SK-N-SH (cell line): ENCODE results near the gene TPST2. TPM values are rescaled to one million over a fixed set of nuclear protein-coding genes. Genes with fewer than 3 reads are reported as not detected.

ENCODE experiments used
- CTCF ChIA-PET: fragments of 300-600, 350-600 bp; formaldehyde crosslinking; extraction: SDS; loops from one replicate; lab custom pipeline; 2021; lab: Yijun Ruan, JAX
- POLR2A ChIA-PET: fragments of 350-600 bp; sonication (Branson Sonifier 250); formaldehyde crosslinking; extraction: SDS; loops from one replicate; lab custom pipeline; 2020; ENCODE audit warnings: antibody characterized with exemption, inconsistent platforms; lab: Yijun Ruan, JAX
- DNase-seq: peaks from one replicate; pipeline ENCODE4 v3.0.0; 2012
- H2AFZ ChIP-seq: fragments of 200-600 bp; sonication (generic); 2 replicates; pipeline ENCODE4 v1.8.1; 2016; ENCODE audit warnings: antibody characterized with exemption, mild to moderate bottlenecking, low read depth
- H3F3A ChIP-seq: fragments of 200-600 bp; sonication (generic); replicated peaks from 2 replicates; pipeline ENCODE3; 2016; ENCODE audit warnings: antibody characterized with exemption, mild to moderate bottlenecking; ENCODE audit not compliant: insufficient read depth
- H3K27ac ChIP-seq, 2 experiments: fragments of 200-500 bp in 1 of 2; fragments of 200-600 bp in 1 of 2; sonication (Bioruptor generic) in 1 of 2; sonication (generic), shearing (Covaris generic) in 1 of 2; 2 replicates each; pipeline versions ENCODE4 v1.5.1 to v1.6.1; 2014 to 2016; ENCODE audit warnings: low read depth in 2 of 2, inconsistent platforms in 1 of 2, low read length in 1 of 2, mild to moderate bottlenecking in 1 of 2, mixed read lengths in 1 of 2
- H3K27me3 ChIP-seq: fragments of 200-600 bp; sonication (generic), shearing (Covaris generic); 2 replicates; pipeline ENCODE4 v1.6.1; 2016; ENCODE audit warnings: mixed run types; ENCODE audit not compliant: insufficient read depth
- H3K36me3 ChIP-seq, 2 experiments: fragments of 200-500 bp in 1 of 2; fragments of 200-600 bp in 1 of 2; sonication (Bioruptor generic) in 1 of 2; sonication (generic) in 1 of 2; replicated peaks in 1 of 2; 2 replicates each; pipeline versions ENCODE3 to v1.5.1; 2014 to 2016; ENCODE audit warnings: low read length in 1 of 2, mild to moderate bottlenecking in 1 of 2; ENCODE audit not compliant: insufficient read depth in 2 of 2, control insufficient read depth in 1 of 2
- H3K4me1 ChIP-seq, 2 experiments: fragments of 200-500 bp in 1 of 2; fragments of 200-600 bp in 1 of 2; sonication (Bioruptor generic) in 1 of 2; sonication (generic), shearing (Covaris generic) in 1 of 2; 2 replicates each; pipeline versions ENCODE4 v1.5.1 to v1.6.1; 2014 to 2016; ENCODE audit warnings: low read depth in 1 of 2, low read length in 1 of 2, mixed run types in 1 of 2; ENCODE audit not compliant: insufficient read depth in 2 of 2, control insufficient read depth in 1 of 2
- H3K4me2 ChIP-seq: fragments of 200-600 bp; sonication (generic), shearing (Covaris generic); 2 replicates; pipeline ENCODE4 v1.6.1; 2017; ENCODE audit warnings: mixed run types
- H3K4me3 ChIP-seq, 2 experiments: fragments of 200-500 bp in 1 of 2; fragments of 200-600 bp in 1 of 2; sonication (Bioruptor generic) in 1 of 2; sonication (generic), shearing (Covaris generic) in 1 of 2; 2 replicates each; pipeline versions ENCODE4 v1.5.1 to v1.8.1; 2014 to 2016; ENCODE audit warnings: low read depth in 2 of 2, inconsistent platforms in 1 of 2, low read length in 1 of 2, mild to moderate bottlenecking in 1 of 2, mixed read lengths in 1 of 2, moderate library complexity in 1 of 2
- H3K79me2 ChIP-seq: fragments of 200-600 bp; sonication (generic); 2 replicates; pipeline ENCODE4 v1.8.1; 2017; ENCODE audit warnings: mild to moderate bottlenecking; ENCODE audit not compliant: insufficient read depth
- H3K9ac ChIP-seq: fragments of 200-600 bp; sonication (generic); 2 replicates; pipeline ENCODE4 v1.6.1; 2017; ENCODE audit warnings: mixed run types
- H3K9me2 ChIP-seq: fragments of 200-600 bp; sonication (generic); 2 replicates; pipeline ENCODE4 v1.6.1; 2017; ENCODE audit warnings: mixed run types
- H3K9me3 ChIP-seq: fragments of 200-600 bp; sonication (generic); 2 replicates; pipeline ENCODE4 v1.6.1; 2017; ENCODE audit warnings: mixed run types, mild to moderate bottlenecking, moderate library complexity
- H4K20me1 ChIP-seq: fragments of 200-600 bp; sonication (generic); 2 replicates; pipeline ENCODE4 v1.6.1; 2017; ENCODE audit warnings: mild to moderate bottlenecking, mixed run types; ENCODE audit not compliant: insufficient read depth
- CHD2 ChIP-seq: fragments of 150-350 bp; IDR thresholded peaks from 2 replicates; pipeline ENCODE4 v1.6.1; 2018; ENCODE audit warnings: low read length; ENCODE audit not compliant: partially characterized antibody
- ELF1 ChIP-seq: IDR thresholded peaks from 2 replicates; pipeline ENCODE4 v1.4.0; 2012
- EZH2phosphoT487 ChIP-seq: fragments of 200-600 bp; sonication (generic); IDR thresholded peaks from 2 replicates; pipeline ENCODE4 v1.6.1; 2017; ENCODE audit warnings: low read depth, mixed run types, mild to moderate bottlenecking, antibody characterized with exemption, moderate library complexity, borderline replicate concordance
- FOXM1 ChIP-seq: IDR thresholded peaks from 2 replicates; pipeline ENCODE4 v1.4.0; 2012; ENCODE audit warnings: low read depth, mild to moderate bottlenecking
- GABPA ChIP-seq: IDR thresholded peaks from 2 replicates; pipeline ENCODE4 v1.4.0; 2012; ENCODE audit warnings: low read depth, mild to moderate bottlenecking
- GATA2 ChIP-seq: sonication (generic); formaldehyde crosslinking; IDR thresholded peaks from 2 replicates; pipeline ENCODE4 v1.5.0; 2020; ENCODE audit warnings: mild to moderate bottlenecking, missing genetic modification reagents
- MEF2A ChIP-seq: IDR thresholded peaks from 2 replicates; pipeline ENCODE4 v1.4.0; 2012; ENCODE audit warnings: low read depth, borderline replicate concordance
- MXI1 ChIP-seq: IDR thresholded peaks from 2 replicates; pipeline ENCODE4 v1.6.1; 2012; ENCODE audit warnings: mild to moderate bottlenecking, low read depth, low read length, improper control_type of control experiment
- NFIC ChIP-seq: IDR thresholded peaks from 2 replicates; pipeline ENCODE4 v1.4.0; 2012; ENCODE audit warnings: borderline replicate concordance
- RFX5 ChIP-seq: IDR thresholded peaks from 2 replicates; pipeline ENCODE4 v1.6.1; 2012; ENCODE audit warnings: mild to moderate bottlenecking, improper control_type of control experiment, low read length
- RXRA ChIP-seq: IDR thresholded peaks from 2 replicates; pipeline ENCODE4 v1.4.0; 2012; ENCODE audit warnings: low read depth, mild to moderate bottlenecking, borderline replicate concordance
- SIN3A ChIP-seq: IDR thresholded peaks from 2 replicates; pipeline ENCODE4 v1.6.1; 2012; ENCODE audit warnings: low read depth, mild to moderate bottlenecking, low read length, moderate library complexity, borderline replicate concordance
- SMC3 ChIP-seq: IDR thresholded peaks from 2 replicates; pipeline ENCODE4 v1.6.1; 2012; ENCODE audit warnings: low read depth, low read length, improper control_type of control experiment
- TAF1 ChIP-seq: IDR thresholded peaks from 2 replicates; pipeline ENCODE4 v1.6.1; 2012; ENCODE audit warnings: low read depth, mild to moderate bottlenecking, low read length, moderate library complexity, borderline replicate concordance
- TEAD4 ChIP-seq: IDR thresholded peaks from 2 replicates; pipeline ENCODE4 v1.4.0; 2012; ENCODE audit warnings: mild to moderate bottlenecking, borderline replicate concordance; ENCODE audit not compliant: insufficient read depth
- WGBS: methylation state at CpG from one replicate; pipeline ENCODE4 v1.1.6; 2017; ENCODE audit warnings: low lambda C conversion rate; 5-methylcytosine and 5-hydroxymethylcytosine counted together
- polyA plus RNA-seq, 3 experiments: library from polyadenylated mRNA; depleted of rRNA; stranded (reverse); fragments of >200 nt; gene quantifications; 2 replicates each; pipeline ENCODE4 v1.2.3, GENCODE V29; 2012
- TF ChIP-seq, protein P1 (sequence below): fragments of 150-350 bp; IDR thresholded peaks from 2 replicates; pipeline ENCODE4 v1.6.1; 2016; ENCODE audit warnings: mild to moderate bottlenecking, low read depth, low read length
- TF ChIP-seq, protein P2 (sequence below): IDR thresholded peaks from 2 replicates; pipeline ENCODE4; 2012

The TPST2 gene
- polyA plus RNA-seq, 1 of the 3 experiments (the other 2 are of a cell fraction), result 58.4 TPM

GRCh38 chr22:26574001-26574723 lies 15.8 kb downstream of the TPST2 start:
- H3K36me3 ChIP-seq, result peaks cover 0 to 2% of the 10 kb centered on the region in 2 experiments
- no peak for TF ChIP-seq FOXM1
- TF ChIP-seq, protein P1, sequence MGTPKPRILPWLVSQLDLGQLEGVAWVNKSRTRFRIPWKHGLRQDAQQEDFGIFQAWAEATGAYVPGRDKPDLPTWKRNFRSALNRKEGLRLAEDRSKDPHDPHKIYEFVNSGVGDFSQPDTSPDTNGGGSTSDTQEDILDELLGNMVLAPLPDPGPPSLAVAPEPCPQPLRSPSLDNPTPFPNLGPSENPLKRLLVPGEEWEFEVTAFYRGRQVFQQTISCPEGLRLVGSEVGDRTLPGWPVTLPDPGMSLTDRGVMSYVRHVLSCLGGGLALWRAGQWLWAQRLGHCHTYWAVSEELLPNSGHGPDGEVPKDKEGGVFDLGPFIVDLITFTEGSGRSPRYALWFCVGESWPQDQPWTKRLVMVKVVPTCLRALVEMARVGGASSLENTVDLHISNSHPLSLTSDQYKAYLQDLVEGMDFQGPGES, result no peak
- TF ChIP-seq, protein P2, sequence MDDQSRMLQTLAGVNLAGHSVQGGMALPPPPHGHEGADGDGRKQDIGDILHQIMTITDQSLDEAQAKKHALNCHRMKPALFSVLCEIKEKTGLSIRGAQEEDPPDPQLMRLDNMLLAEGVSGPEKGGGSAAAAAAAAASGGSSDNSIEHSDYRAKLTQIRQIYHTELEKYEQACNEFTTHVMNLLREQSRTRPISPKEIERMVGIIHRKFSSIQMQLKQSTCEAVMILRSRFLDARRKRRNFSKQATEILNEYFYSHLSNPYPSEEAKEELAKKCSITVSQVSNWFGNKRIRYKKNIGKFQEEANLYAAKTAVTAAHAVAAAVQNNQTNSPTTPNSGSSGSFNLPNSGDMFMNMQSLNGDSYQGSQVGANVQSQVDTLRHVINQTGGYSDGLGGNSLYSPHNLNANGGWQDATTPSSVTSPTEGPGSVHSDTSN, result no peak
- TF ChIP-seq EZH2phosphoT487, result no peak
- no peak for TF ChIP-seq TEAD4
- TF ChIP-seq TAF1, result no peak
- TF ChIP-seq GATA2, result no peak
- TF ChIP-seq MXI1, result no peak
- no peak for TF ChIP-seq CHD2
- no peak for TF ChIP-seq SIN3A
- TF ChIP-seq RFX5, result no peak
- TF ChIP-seq, all 33 proteins: peak for 0
- Histone ChIP-seq H4K20me1 (peaks cover 4% of the 10 kb centered on the region; the same call in 1 of the 2 replicates), H3K9me3 (no peaks in the 10 kb centered on the region), H2AFZ (no peak overlapping the region), H3K4me3 (no peak overlapping the region), H3K9me2 (no peaks in the 10 kb centered on the region), H3K27ac (no peak overlapping the region), H3K79me2 (peaks cover 49% of the 10 kb centered on the region), H3F3A (no peaks in the 10 kb centered on the region), H3K27me3 (no peaks in the 10 kb centered on the region), H3K4me1 (peaks cover 0 to 3% of the 10 kb centered on the region in 2 experiments; a peak in 1 of 4 replicates), H3K9ac (no peak overlapping the region), H3K4me2 (no peak overlapping the region)
- ChIA-PET CTCF (no interaction called here), POLR2A (no interaction called here)
- 88% methylated on average over 7 of the region's 7 CpGs for WGBS
- DNase-seq, result no peak

- H3K9me2 ChIP-seq, result no peaks in the 10 kb centered on the region
- H3K79me2 ChIP-seq, result peaks cover 47% of the 10 kb centered on the region
- POLR2A ChIA-PET, result no interaction called here
- H2AFZ ChIP-seq, result no peak overlapping the region
- WGBS, result 93% methylated on average over 10 of the region's 10 CpGs
- no peak overlapping the region for H3K9ac ChIP-seq
- CTCF ChIA-PET, result interaction anchor here (0.6 kb wide), 1 partner anchor 12 kb away, joined by 3 read pairs; no protein-coding TSS in a partner anchor
- DNase-seq, result no peak
- H3K27me3 ChIP-seq, result no peaks in the 10 kb centered on the region
- no peak overlapping the region for H3K27ac ChIP-seq
- H3K9me3 ChIP-seq, result no peaks in the 10 kb centered on the region
- no peak overlapping the region for H3K4me2 ChIP-seq
- no peak for TF ChIP-seq CHD2
- no peak for TF ChIP-seq GABPA
- TF ChIP-seq MEF2A, result no peak
- no peak for TF ChIP-seq TAF1
- TF ChIP-seq GATA2, result no peak
- no peak for TF ChIP-seq NFIC
- TF ChIP-seq TEAD4, result no peak
- no peak for TF ChIP-seq ELF1
- no peak for TF ChIP-seq RXRA
- TF ChIP-seq SMC3, result no peak
- TF ChIP-seq, protein P1, result no peak
- no peak for TF ChIP-seq RFX5
- H3F3A ChIP-seq, result no peaks in the 10 kb centered on the region
- peaks cover 0 to 3% of the 10 kb centered on the region in 2 experiments; a peak in 1 of 4 replicates for H3K4me1 ChIP-seq
- peaks cover 2% of the 10 kb centered on the region; the same call in 1 of the 2 replicates for H4K20me1 ChIP-seq
- peaks cover 0 to 2% of the 10 kb centered on the region in 2 experiments for H3K36me3 ChIP-seq
- no peak overlapping the region for H3K4me3 ChIP-seq
Observed at GRCh38 chr22:26573026-26573662, 16.8 kb downstream of the TPST2 start.
